Osteoblast (primary cell): ENCODE measurements around the gene SPA17. TPM values are rescaled to one million over a fixed set of nuclear protein-coding genes. Genes with fewer than 3 reads are reported as not detected.

Experiments used
- DNase-seq: peaks from one replicate; pipeline ENCODE4 v3.0.0; 2011; ENCODE audit warnings: low spot score, mixed read lengths; ENCODE audit not compliant: insufficient read length; ENCODE audit errors: missing footprints
- H2AFZ ChIP-seq: 2 replicates; pipeline ENCODE4 v1.6.0; 2011; ENCODE audit warnings: mild to moderate bottlenecking, low read length
- H3K27ac ChIP-seq: 2 replicates; pipeline ENCODE4 v1.5.1; 2011; ENCODE audit warnings: mild to moderate bottlenecking, low read depth, low read length, moderate library complexity
- H3K27me3 ChIP-seq: 2 replicates; pipeline ENCODE4 v1.6.0; 2012; ENCODE audit warnings: mild to moderate bottlenecking, control low read depth, inconsistent platforms, low read length, moderate library complexity; ENCODE audit not compliant: insufficient read depth
- H3K36me3 ChIP-seq: 2 replicates; pipeline ENCODE4 v1.5.1; 2011; ENCODE audit warnings: mild to moderate bottlenecking, low read length, control low read depth, moderate library complexity; ENCODE audit not compliant: insufficient read depth
- H3K4me1 ChIP-seq: 2 replicates; pipeline ENCODE4 v1.5.1; 2011; ENCODE audit warnings: mild to moderate bottlenecking, low read length, control low read depth, moderate library complexity; ENCODE audit not compliant: insufficient read depth
- H3K4me2 ChIP-seq: 2 replicates; pipeline ENCODE4 v1.6.0; 2011; ENCODE audit warnings: mild to moderate bottlenecking, low read length; ENCODE audit not compliant: insufficient read depth
- H3K4me3 ChIP-seq: fragments of 200-600 bp; sonication (generic); 3 replicates; pipeline ENCODE4 v1.5.1; 2012; ENCODE audit warnings: mild to moderate bottlenecking, low read length, inconsistent platforms; ENCODE audit not compliant: insufficient read depth
- H3K79me2 ChIP-seq: 2 replicates; pipeline ENCODE4 v1.6.0; 2012; ENCODE audit warnings: mild to moderate bottlenecking, low read length, control low read depth, inconsistent platforms; ENCODE audit not compliant: insufficient read depth
- H3K9me3 ChIP-seq: 2 replicates; pipeline ENCODE4 v1.5.1; 2011; ENCODE audit warnings: low read depth, low read length, control low read depth
- H4K20me1 ChIP-seq: 2 replicates; pipeline ENCODE4 v1.6.0; 2012; ENCODE audit warnings: mild to moderate bottlenecking, low read length, control low read depth; ENCODE audit not compliant: insufficient read depth
- total RNA-seq: library from RNA; depleted of rRNA; stranded (reverse); fragments of >200 nt; gene quantifications from 2 replicates; pipeline ENCODE4 v1.2.3, GENCODE V29; 2012
- TF ChIP-seq, protein P1 (sequence below): IDR thresholded peaks from 2 replicates; pipeline ENCODE4 v1.5.1; 2011; ENCODE audit warnings: mild to moderate bottlenecking, low read depth, low read length, moderate library complexity; ENCODE audit errors: extremely low read depth

The SPA17 gene
- total RNA-seq, 1 donor: 8.0 TPM

DNA sequence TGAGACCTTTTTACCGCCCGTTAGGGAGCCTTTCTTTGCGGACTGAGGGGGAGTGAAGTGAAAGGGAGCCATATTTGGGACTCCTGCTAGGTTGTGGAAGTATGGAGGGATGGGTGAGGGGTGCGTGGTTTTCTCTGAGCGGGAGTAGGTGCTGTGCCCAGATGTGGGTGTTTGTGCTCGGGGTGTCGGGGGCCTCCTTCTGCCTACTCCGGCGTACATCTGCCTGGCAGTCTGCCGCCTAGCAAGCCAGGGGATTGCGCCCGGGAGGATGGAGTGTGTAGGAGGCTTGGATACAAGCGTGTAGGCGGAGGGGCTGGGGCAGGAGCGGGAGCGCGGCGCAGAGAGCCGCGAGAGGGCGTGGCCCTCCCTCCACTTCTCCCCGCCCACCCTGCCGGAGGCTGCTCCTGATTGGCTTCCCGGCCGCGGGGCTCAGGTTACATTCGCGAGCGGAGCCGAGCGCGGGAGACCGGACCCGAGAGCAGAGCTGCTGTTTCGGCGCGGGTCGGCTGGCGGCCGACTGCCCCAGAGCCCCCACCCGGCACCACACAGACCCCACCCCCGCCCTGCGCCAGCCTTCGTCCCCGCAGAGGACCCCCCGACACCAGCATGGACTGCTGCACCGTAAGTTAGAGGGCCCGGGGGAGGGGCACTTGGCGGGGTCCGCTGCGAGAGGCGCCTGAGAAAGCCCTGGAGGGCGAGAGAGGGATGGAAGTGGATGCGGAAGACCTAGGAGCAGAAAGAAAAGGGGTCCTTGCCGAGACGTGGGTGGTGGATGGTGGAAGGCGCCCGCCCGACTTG, 66.0 kb downstream of the SPA17 start, which contains the start of gene NRGN:
Gene NRGN (plus strand): TSS at position 464 of the 798 bp plus-strand sequence. CDS start 143 bp downstream, at position 607.
- peak; percentile 100 for DNase-seq
- no peaks in the 10 kb centered on the region for H3K79me2 ChIP-seq
- H3K27me3 ChIP-seq: peaks cover 82% of the 10 kb centered on the region

GRCh38 chr11:124740277-124740882, 66.7 kb downstream of the SPA17 start:
- Histone ChIP-seq H3K4me1 (peaks cover 3% of the 10 kb centered on the region), H3K9me3 (no peaks in the 10 kb centered on the region), H3K36me3 (no peaks in the 10 kb centered on the region), H3K4me2 (peak overlapping the region; percentile 83), H3K27me3 (peaks cover 84% of the 10 kb centered on the region), H3K4me3 (peak overlapping the region; percentile 67), H3K27ac (no peak overlapping the region), H4K20me1 (no peaks in the 10 kb centered on the region), H3K79me2 (no peaks in the 10 kb centered on the region), H2AFZ (peak overlapping the region; percentile 76)
- TF ChIP-seq, protein P1, sequence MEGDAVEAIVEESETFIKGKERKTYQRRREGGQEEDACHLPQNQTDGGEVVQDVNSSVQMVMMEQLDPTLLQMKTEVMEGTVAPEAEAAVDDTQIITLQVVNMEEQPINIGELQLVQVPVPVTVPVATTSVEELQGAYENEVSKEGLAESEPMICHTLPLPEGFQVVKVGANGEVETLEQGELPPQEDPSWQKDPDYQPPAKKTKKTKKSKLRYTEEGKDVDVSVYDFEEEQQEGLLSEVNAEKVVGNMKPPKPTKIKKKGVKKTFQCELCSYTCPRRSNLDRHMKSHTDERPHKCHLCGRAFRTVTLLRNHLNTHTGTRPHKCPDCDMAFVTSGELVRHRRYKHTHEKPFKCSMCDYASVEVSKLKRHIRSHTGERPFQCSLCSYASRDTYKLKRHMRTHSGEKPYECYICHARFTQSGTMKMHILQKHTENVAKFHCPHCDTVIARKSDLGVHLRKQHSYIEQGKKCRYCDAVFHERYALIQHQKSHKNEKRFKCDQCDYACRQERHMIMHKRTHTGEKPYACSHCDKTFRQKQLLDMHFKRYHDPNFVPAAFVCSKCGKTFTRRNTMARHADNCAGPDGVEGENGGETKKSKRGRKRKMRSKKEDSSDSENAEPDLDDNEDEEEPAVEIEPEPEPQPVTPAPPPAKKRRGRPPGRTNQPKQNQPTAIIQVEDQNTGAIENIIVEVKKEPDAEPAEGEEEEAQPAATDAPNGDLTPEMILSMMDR: peak; percentile 35
- DNase-seq: peak; percentile 85

More for the DNA sequence above, 66.0 kb downstream of the SPA17 start, which contains the start of gene NRGN:
- peaks cover 3% of the 10 kb centered on the region for H3K4me1 ChIP-seq
- peak within 1 kb of the TSS; percentile 83 for H3K4me2 ChIP-seq
- H3K9me3 ChIP-seq: no peaks in the 10 kb centered on the region
- TF ChIP-seq, protein P1: no peak
- no peak within 1 kb of the TSS for H3K27ac ChIP-seq
- peak within 1 kb of the TSS; percentile 76 for H2AFZ ChIP-seq
- peak within 1 kb of the TSS; percentile 67 for H3K4me3 ChIP-seq
- H3K36me3 ChIP-seq: no peaks in the 10 kb centered on the region
- no peaks in the 10 kb centered on the region for H4K20me1 ChIP-seq

DNA sequence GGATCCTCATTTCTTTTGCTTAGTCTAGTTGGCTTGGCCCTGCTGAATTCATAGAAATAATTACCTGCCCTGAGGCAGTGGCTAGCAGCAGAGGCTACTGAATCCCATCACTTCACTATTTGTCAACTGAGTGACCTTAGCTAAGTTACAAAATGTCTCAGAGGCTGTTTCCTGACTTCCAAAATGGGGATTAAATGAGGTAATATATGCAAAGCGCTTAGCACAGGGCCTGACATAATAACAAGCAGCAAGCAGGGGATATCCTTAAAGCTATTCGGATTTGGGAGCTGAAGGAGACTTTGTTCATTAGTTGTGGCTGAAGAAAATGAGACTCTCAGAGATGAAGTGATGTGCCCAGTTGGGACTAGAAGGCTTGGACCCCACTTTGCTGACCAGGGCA, 68.9 kb downstream of the SPA17 start:
- no peaks in the 10 kb centered on the region for H3K9me3 ChIP-seq
- TF ChIP-seq, protein P1: no peak
- DNase-seq: no peak
- H3K27ac ChIP-seq: no peak overlapping the region
- H3K4me2 ChIP-seq: no peak overlapping the region
- no peak overlapping the region for H2AFZ ChIP-seq
- no peaks in the 10 kb centered on the region for H3K36me3 ChIP-seq
- no peaks in the 10 kb centered on the region for H3K79me2 ChIP-seq
- H3K27me3 ChIP-seq: peaks cover 84% of the 10 kb centered on the region
- H4K20me1 ChIP-seq: no peaks in the 10 kb centered on the region
- H3K4me3 ChIP-seq: no peak overlapping the region
- H3K4me1 ChIP-seq: peaks cover 16% of the 10 kb centered on the region

DNA sequence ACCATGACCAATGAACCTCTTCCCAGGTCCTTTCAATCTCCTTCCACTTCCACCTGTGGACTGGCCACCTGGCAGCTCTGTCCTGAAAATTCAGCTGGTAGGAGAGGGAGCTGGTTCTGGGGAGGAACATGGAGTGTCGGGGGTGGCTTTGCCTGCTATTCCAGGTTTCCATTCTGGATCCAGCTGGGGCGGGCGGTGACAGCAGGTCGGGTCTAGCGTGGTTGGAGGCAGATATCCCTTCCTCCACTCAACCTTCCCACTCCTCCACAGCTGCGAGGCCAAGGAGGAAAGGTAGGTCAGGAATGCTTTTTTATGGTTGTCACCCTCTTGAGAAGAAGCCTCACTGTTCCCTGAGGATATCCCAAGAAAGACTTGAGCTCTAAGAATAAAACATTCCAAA, 69.3 kb downstream of the SPA17 start:
- DNase-seq: no peak
- no peak overlapping the region for H3K4me2 ChIP-seq
- H3K79me2 ChIP-seq: no peaks in the 10 kb centered on the region
- no peaks in the 10 kb centered on the region for H3K9me3 ChIP-seq
- TF ChIP-seq, protein P1: no peak
- H3K36me3 ChIP-seq: no peaks in the 10 kb centered on the region
- H3K27me3 ChIP-seq: peaks cover 79% of the 10 kb centered on the region
- H3K4me3 ChIP-seq: no peak overlapping the region
- H3K27ac ChIP-seq: no peak overlapping the region
- H4K20me1 ChIP-seq: no peaks in the 10 kb centered on the region
- H2AFZ ChIP-seq: no peak overlapping the region
- peaks cover 16% of the 10 kb centered on the region for H3K4me1 ChIP-seq
